Activated CD8-positive, alpha-beta memory T cell treated with anti-CD3 and anti-CD28 coated beads, Interleukin-2, amount 50 U/mL, for 1 hour (primary cell): ENCODE data around the gene FLOT1.

Experiments
- DNase-seq: peaks from one replicate; pipeline ENCODE4 v3.0.0-alpha.2; 2020; ENCODE audit errors: extremely low read depth

Gene FLOT1

DNA sequence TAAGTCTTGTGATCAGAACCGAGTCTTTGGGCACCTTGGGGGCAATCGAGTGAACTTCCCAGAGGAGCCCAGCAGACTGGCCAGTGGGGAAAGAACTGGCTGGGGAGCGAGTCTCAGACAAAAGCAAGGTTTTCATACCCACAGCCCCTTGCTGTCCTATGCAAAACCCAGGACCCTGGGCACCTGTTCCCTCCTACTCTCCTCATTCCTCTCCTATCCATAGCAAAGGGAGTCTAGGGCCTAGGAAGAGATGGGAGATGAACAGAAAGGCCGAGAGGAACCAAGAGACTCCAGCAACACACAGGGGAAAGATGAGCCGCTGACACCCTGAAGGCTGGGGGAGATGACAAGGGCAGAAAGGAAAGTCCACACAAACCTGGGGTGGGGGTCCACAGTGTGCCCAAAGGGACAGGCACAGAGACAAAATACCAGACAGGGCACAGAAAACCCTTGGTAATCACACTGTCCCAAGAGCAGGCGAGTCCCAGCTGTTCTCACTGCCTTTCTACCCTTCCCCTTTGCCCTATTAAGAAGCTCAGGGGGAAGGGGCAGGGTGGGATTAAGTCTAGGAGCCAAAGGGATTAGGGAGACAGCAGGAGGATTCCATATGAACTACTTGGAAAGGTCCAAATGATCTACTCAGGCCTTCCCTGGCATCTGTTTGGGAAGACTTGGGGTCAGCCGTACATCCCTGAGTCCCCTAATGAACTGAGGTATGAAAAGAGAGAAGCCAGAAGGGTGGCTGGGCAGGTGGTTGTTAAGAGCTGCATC is 62.5 kb downstream of the FLOT1 start:
- DNase-seq, result no peak

GRCh38 chr6:30678964-30679726 is 63.3 kb downstream of the FLOT1 start:
- peak; percentile 77 for DNase-seq
